Ishikawa (cell line): Measurements from ENCODE around the gene DYTN.

Experiments used
- CEBPB ChIP-seq: IDR thresholded peaks from 2 replicates; pipeline ENCODE4 v1.6.1; 2012
- CREB1 ChIP-seq: IDR thresholded peaks from 2 replicates; pipeline ENCODE4 v1.6.1; 2012; ENCODE audit warnings: low read depth
- EGR1 ChIP-seq: IDR thresholded peaks from 2 replicates; pipeline ENCODE4 v1.6.1; 2012
- EP300 ChIP-seq: IDR thresholded peaks from 2 replicates; pipeline ENCODE4 v1.6.1; 2012; ENCODE audit warnings: borderline replicate concordance
- FOXM1 ChIP-seq: IDR thresholded peaks from 2 replicates; pipeline ENCODE4 v1.6.1; 2012; ENCODE audit warnings: low read depth, borderline replicate concordance
- MAX ChIP-seq: IDR thresholded peaks from 2 replicates; pipeline ENCODE4 v1.6.1; 2012
- NFIC ChIP-seq: IDR thresholded peaks from 2 replicates; pipeline ENCODE4 v1.6.1; 2012
- RAD21 ChIP-seq: IDR thresholded peaks from 2 replicates; pipeline ENCODE4 v1.6.1; 2012; ENCODE audit warnings: low read depth
- REST ChIP-seq: IDR thresholded peaks from 2 replicates; pipeline ENCODE4 v1.6.1; 2012; ENCODE audit warnings: low read depth, mild to moderate bottlenecking
- TAF1 ChIP-seq: IDR thresholded peaks from 2 replicates; pipeline ENCODE4 v1.6.1; 2012; ENCODE audit warnings: low read depth, mild to moderate bottlenecking
- TCF12 ChIP-seq: IDR thresholded peaks from 2 replicates; pipeline ENCODE4 v1.6.1; 2012; ENCODE audit warnings: low read depth
- TEAD4 ChIP-seq: IDR thresholded peaks from 2 replicates; pipeline ENCODE4 v1.6.1; 2012
- USF1 ChIP-seq: IDR thresholded peaks from 2 replicates; pipeline ENCODE4 v1.6.1; 2012
- YY1 ChIP-seq: IDR thresholded peaks from 2 replicates; pipeline ENCODE4 v1.6.1; 2012; ENCODE audit warnings: low read depth
- ZBTB7A ChIP-seq: IDR thresholded peaks from 2 replicates; pipeline ENCODE4 v1.6.1; 2012; ENCODE audit warnings: low read depth

The DYTN gene

GRCh38 chr2:206683546-206683945, 34.6 kb downstream of the DYTN start:
- TF ChIP-seq REST (no peak), USF1 (no peak), YY1 (no peak), FOXM1 (no peak), NFIC (no peak), TCF12 (no peak), RAD21 (no peak), ZBTB7A (no peak), TAF1 (no peak)

GRCh38 chr2:206670531-206671319, 47.5 kb downstream of the DYTN start:
- TF ChIP-seq YY1 (no peak), RAD21 (no peak), CREB1 (no peak), USF1 (no peak), TAF1 (no peak), FOXM1 (no peak), CEBPB (no peak), EP300 (no peak), ZBTB7A (no peak), TEAD4 (no peak), REST (no peak), MAX (no peak), TCF12 (no peak), EGR1 (no peak), NFIC (no peak)

GRCh38 chr2:206665251-206665650, 52.9 kb downstream of the DYTN start:
- TF ChIP-seq EP300: no peak
- TF ChIP-seq CREB1: no peak
- TF ChIP-seq RAD21: no peak
- no peak for TF ChIP-seq MAX
- TF ChIP-seq TCF12: no peak
- no peak for TF ChIP-seq YY1
- TF ChIP-seq USF1: no peak
- TF ChIP-seq CEBPB: no peak
- no peak for TF ChIP-seq ZBTB7A
- TF ChIP-seq FOXM1: no peak
- TF ChIP-seq TEAD4: no peak
- no peak for TF ChIP-seq EGR1
- no peak for TF ChIP-seq TAF1
- TF ChIP-seq NFIC: no peak
- no peak for TF ChIP-seq REST

GRCh38 chr2:206657087-206657486, 61.1 kb downstream of the DYTN start:
- TF ChIP-seq TCF12: no peak
- TF ChIP-seq USF1: no peak
- no peak for TF ChIP-seq YY1
- TF ChIP-seq FOXM1: no peak
- TF ChIP-seq CEBPB: no peak
- no peak for TF ChIP-seq TAF1
- TF ChIP-seq CREB1: no peak
- no peak for TF ChIP-seq NFIC
- TF ChIP-seq TEAD4: no peak
- no peak for TF ChIP-seq RAD21
- TF ChIP-seq ZBTB7A: no peak
- no peak for TF ChIP-seq MAX
- TF ChIP-seq EGR1: no peak
- TF ChIP-seq EP300: no peak
- no peak for TF ChIP-seq REST
